H1 (cell line): ENCODE measurements around the gene OSTF1. TPM values are rescaled to one million over a fixed set of nuclear protein-coding genes. Genes with fewer than 3 reads are reported as not detected.

Experiments used
- CTCF ChIA-PET: fragments of 300-600 bp; sonication (Branson Sonifier 250); formaldehyde crosslinking; loops from one replicate; lab custom pipeline; 2021; ENCODE audit not compliant: partially characterized antibody; lab: Charles Lee
- POLR2A ChIA-PET: fragments of 300-600 bp; sonication (Branson Sonifier 250); formaldehyde crosslinking; loops from one replicate; lab custom pipeline; 2021; ENCODE audit warnings: inconsistent platforms; ENCODE audit not compliant: partially characterized antibody; lab: Charles Lee
- DNase-seq, 2 experiments: peaks; one replicate each; pipeline versions ENCODE4 v3.0.0 to v3.0.0-alpha.2; 2010 to 2022; ENCODE audit warnings: low spot score in 2 of 2, low read depth in 1 of 2, mixed read lengths in 1 of 2
- FAIRE-seq: peaks from 2 replicates; lab custom pipeline; 2011; peaks lifted over from hg19 to GRCh38; lab: Jason Lieb, UNC
- H2AFZ ChIP-seq: 2 replicates; pipeline ENCODE4 v1.8.1; 2012; ENCODE audit warnings: low read length, inconsistent platforms
- H2AK5ac ChIP-seq: 2 replicates; pipeline ENCODE4 v1.6.1; 2013; ENCODE audit warnings: low read depth, low read length
- H2BK120ac ChIP-seq: replicated peaks from 2 replicates; pipeline ENCODE3; 2013; ENCODE audit warnings: low read depth, low read length, inconsistent platforms
- H2BK12ac ChIP-seq: 2 replicates; pipeline ENCODE4 v1.6.1; 2013; ENCODE audit warnings: low read depth, low read length
- H2BK15ac ChIP-seq: 2 replicates; pipeline ENCODE4 v1.6.1; 2013; ENCODE audit warnings: low read length
- H2BK20ac ChIP-seq: 2 replicates; pipeline ENCODE4 v1.6.1; 2013; ENCODE audit warnings: low read length
- H2BK5ac ChIP-seq: 2 replicates; pipeline ENCODE4 v1.6.1; 2013; ENCODE audit warnings: low read depth, low read length
- H3K14ac ChIP-seq: 2 replicates; pipeline ENCODE4 v1.6.1; 2013; ENCODE audit warnings: inconsistent platforms; ENCODE audit not compliant: insufficient read length
- H3K18ac ChIP-seq: 2 replicates; pipeline ENCODE4 v1.6.1; 2013; ENCODE audit warnings: low read length; ENCODE audit errors: extremely low read depth
- H3K23ac ChIP-seq: 2 replicates; pipeline ENCODE4 v1.6.1; 2013; ENCODE audit warnings: inconsistent platforms; ENCODE audit not compliant: insufficient read length
- H3K23me2 ChIP-seq: 2 replicates; pipeline ENCODE4 v1.6.1; 2013; ENCODE audit warnings: low read depth, low read length
- H3K27ac ChIP-seq: 2 replicates; pipeline ENCODE4 v1.6.1; 2011; ENCODE audit warnings: low read depth, low read length, inconsistent platforms
- H3K27me3 ChIP-seq, 4 experiments: replicated peaks in 1 of 4; 1 replicate in 1 of 4; 2 replicates in 3 of 4; pipeline versions ENCODE4 v1.6.1 to v1.8.1; 2011 to 2013; ENCODE audit warnings: low read length in 3 of 4, mild to moderate bottlenecking in 3 of 4, inconsistent platforms in 2 of 4, mixed read lengths in 2 of 4, moderate library complexity in 1 of 4; ENCODE audit not compliant: control insufficient read depth in 3 of 4, insufficient read depth in 3 of 4; ENCODE audit errors: extremely low read depth in 1 of 4
- H3K36me3 ChIP-seq, 4 experiments: 2 replicates each; pipeline versions ENCODE4 v1.6.1 to v1.8.1; 2011 to 2013; ENCODE audit warnings: mild to moderate bottlenecking in 4 of 4, low read length in 3 of 4, moderate library complexity in 2 of 4, control low read depth in 1 of 4, inconsistent platforms in 1 of 4; ENCODE audit not compliant: insufficient read depth in 4 of 4, control insufficient read depth in 2 of 4
- H3K4ac ChIP-seq: replicated peaks from 2 replicates; pipeline ENCODE3; 2013; ENCODE audit warnings: low read length, low read depth, mixed read lengths, inconsistent platforms; ENCODE audit not compliant: insufficient read length
- H3K4me1 ChIP-seq, 4 experiments: replicated peaks in 1 of 4; 1 replicate in 1 of 4; 2 replicates in 3 of 4; pipeline versions ENCODE4 v1.6.1 to v1.8.1; 2011 to 2013; ENCODE audit warnings: low read length in 3 of 4, inconsistent platforms in 2 of 4, mixed read lengths in 1 of 4; ENCODE audit not compliant: insufficient read depth in 4 of 4, control insufficient read depth in 3 of 4
- H3K4me2 ChIP-seq, 2 experiments: 2 replicates each; pipeline versions ENCODE4 v1.6.1 to v1.8.1; 2011 to 2013; ENCODE audit warnings: low read depth in 2 of 2, low read length in 2 of 2, control low read depth in 1 of 2, inconsistent platforms in 1 of 2, mild to moderate bottlenecking in 1 of 2; ENCODE audit not compliant: insufficient read depth in 1 of 2
- H3K4me3 ChIP-seq, 4 experiments: fragments of 200-600, 300-600 bp in 1 of 4; sonication (generic), shearing (Covaris generic), sonication (Bioruptor Twin) in 1 of 4; 2 replicates each; pipeline versions ENCODE4 v1.5.1 to v1.8.1; 2011 to 2016; ENCODE audit warnings: low read length in 4 of 4, low read depth in 3 of 4, control low read depth in 2 of 4, inconsistent platforms in 2 of 4, mild to moderate bottlenecking in 2 of 4, mixed read lengths in 1 of 4, moderate library complexity in 1 of 4; ENCODE audit not compliant: insufficient read depth in 2 of 4; ENCODE audit errors: extremely low read depth in 1 of 4
- H3K56ac ChIP-seq: replicated peaks from 2 replicates; pipeline ENCODE3; 2013; ENCODE audit warnings: low read depth, mild to moderate bottlenecking, mixed read lengths, low read length, inconsistent platforms; ENCODE audit not compliant: insufficient read length
- H3K79me1 ChIP-seq: 2 replicates; pipeline ENCODE4 v1.6.1; 2013; ENCODE audit warnings: low read depth, low read length, control low read depth
- H3K79me2 ChIP-seq, 2 experiments: 2 replicates each; pipeline versions ENCODE4 v1.6.1 to v1.8.1; 2012 to 2013; ENCODE audit warnings: low read length in 2 of 2, mild to moderate bottlenecking in 2 of 2, inconsistent platforms in 1 of 2; ENCODE audit not compliant: insufficient read depth in 2 of 2, control insufficient read depth in 1 of 2
- H3K9ac ChIP-seq, 4 experiments: replicated peaks in 1 of 4; 1 replicate in 1 of 4; 2 replicates in 3 of 4; pipeline versions ENCODE4 v1.6.1 to v1.8.1; 2011 to 2013; ENCODE audit warnings: low read depth in 3 of 4, low read length in 3 of 4, control low read depth in 2 of 4, mild to moderate bottlenecking in 2 of 4, moderate library complexity in 2 of 4, inconsistent platforms in 1 of 4; ENCODE audit errors: extremely low read depth in 1 of 4
- H3K9me3 ChIP-seq, 2 experiments: 2 replicates each; pipeline versions ENCODE4 v1.6.1 to v1.8.1; 2012 to 2013; ENCODE audit warnings: mild to moderate bottlenecking in 2 of 2, moderate library complexity in 2 of 2, control low read depth in 1 of 2, inconsistent platforms in 1 of 2, low read depth in 1 of 2, low read length in 1 of 2, mixed read lengths in 1 of 2; ENCODE audit not compliant: insufficient read depth in 2 of 2
- H4K20me1 ChIP-seq, 2 experiments: replicated peaks in 1 of 2; 2 replicates each; pipeline versions ENCODE3 to v1.8.1; 2011 to 2013; ENCODE audit warnings: inconsistent platforms in 2 of 2, low read length in 2 of 2, mild to moderate bottlenecking in 1 of 2; ENCODE audit not compliant: insufficient read depth in 2 of 2, control insufficient read depth in 1 of 2
- H4K5ac ChIP-seq: 2 replicates; pipeline ENCODE4 v1.6.1; 2013; ENCODE audit warnings: low read length, low read depth, mixed read lengths, inconsistent platforms; ENCODE audit not compliant: insufficient read length
- H4K8ac ChIP-seq: 2 replicates; pipeline ENCODE4 v1.8.0; 2013; ENCODE audit warnings: mild to moderate bottlenecking, moderate library complexity, low read length, inconsistent platforms; ENCODE audit not compliant: insufficient read depth; ENCODE audit errors: extremely low read depth
- H4K91ac ChIP-seq: replicated peaks from 2 replicates; pipeline ENCODE3; 2013; ENCODE audit warnings: low read length, mixed read lengths, inconsistent platforms; ENCODE audit not compliant: insufficient read length
- ATF3 ChIP-seq: IDR thresholded peaks from 2 replicates; pipeline ENCODE4 v1.6.1; 2011; ENCODE audit warnings: low read depth, mild to moderate bottlenecking, low read length; ENCODE audit not compliant: insufficient read depth
- EGR1 ChIP-seq: IDR thresholded peaks from 2 replicates; pipeline ENCODE4 v1.6.1; 2011; ENCODE audit warnings: low read depth, low read length, borderline replicate concordance
- GTF2F1 ChIP-seq: IDR thresholded peaks from 2 replicates; pipeline ENCODE4 v1.6.1; 2012; ENCODE audit warnings: low read depth, low read length, improper control_type of control experiment, borderline replicate concordance
- RAD21 ChIP-seq, 2 experiments: IDR thresholded peaks in 1 of 2; conservative IDR thresholded peaks in 1 of 2; 2 replicates each; pipeline ENCODE4 v1.6.1; 2011; ENCODE audit warnings: low read depth in 2 of 2, low read length in 2 of 2, improper control_type of control experiment in 1 of 2, inconsistent platforms in 1 of 2, mild to moderate bottlenecking in 1 of 2, moderate library complexity in 1 of 2
- RNF2 ChIP-seq: fragments of 200-900, 300-1000 bp; sonication (generic); IDR thresholded peaks from 2 replicates; pipeline ENCODE4 v1.7.1; 2016; ENCODE audit warnings: borderline replicate concordance, low read depth, mild to moderate bottlenecking, antibody characterized with exemption, low read length; ENCODE audit not compliant: poor library complexity, severe bottlenecking; ENCODE audit errors: missing control alignments
- RXRA ChIP-seq: IDR thresholded peaks from 2 replicates; pipeline ENCODE4 v1.6.1; 2011; ENCODE audit warnings: low read depth, mild to moderate bottlenecking, low read length, moderate library complexity; ENCODE audit not compliant: insufficient read depth
- SIN3A ChIP-seq, 2 experiments: IDR thresholded peaks in 1 of 2; conservative IDR thresholded peaks in 1 of 2; 2 replicates each; pipeline ENCODE4 v1.6.1; 2011 to 2012; ENCODE audit warnings: low read length in 2 of 2, improper control_type of control experiment in 1 of 2, low read depth in 1 of 2, mild to moderate bottlenecking in 1 of 2
- SP2 ChIP-seq: IDR thresholded peaks from 2 replicates; pipeline ENCODE4 v1.6.1; 2012; ENCODE audit warnings: mild to moderate bottlenecking, low read length, inconsistent platforms
- TEAD4 ChIP-seq: IDR thresholded peaks from 2 replicates; pipeline ENCODE4 v1.6.1; 2012; ENCODE audit warnings: low read depth, low read length, inconsistent platforms, mixed read lengths
- WGBS, 2 experiments: shearing (Covaris generic) in 1 of 2; methylation state at CpG; one replicate each; pipeline versions ENCODE4 v1.1.6 to v1.1.7; 2013 to 2015; ENCODE audit warnings: low lambda C conversion rate in 2 of 2, mixed read lengths in 2 of 2, inconsistent platforms in 1 of 2, low coverage in 1 of 2, missing lambda C conversion rate in 1 of 2; ENCODE audit not compliant: insufficient replicate concordance in 2 of 2, insufficient coverage in 1 of 2, insufficient read length in 1 of 2; ENCODE audit errors: extremely low coverage in 1 of 2, missing lambda C conversion rate in 1 of 2; 5-methylcytosine and 5-hydroxymethylcytosine counted together
- polyA plus RNA-seq, 7 experiments: library from polyadenylated mRNA; depleted of rRNA in 3 of 7; stranded (reverse) in 5 of 7; unstranded in 2 of 7; fragments of >200 nt in 5 of 7; fragments of 200-250 nt in 2 of 7; gene quantifications; 1 replicate in 5 of 7; 2 replicates in 1 of 7; 4 replicates in 1 of 7; pipeline versions ENCODE4 v1.2.1 to v1.2.3, GENCODE V29; 2011 to 2013; ENCODE audit warnings: missing spikeins in 2 of 7, mixed read lengths in 2 of 7
- total RNA-seq: library from RNA; stranded (reverse); fragmentation: NEBNext Ultra II Directional; extraction: Animal tissue kit (Norgen Biotek cat#: 25700); gene quantifications from 2 replicates; pipeline ENCODE4 v1.2.1, GENCODE V29; 2021

Gene OSTF1
- total and polyA plus RNA-seq, 2 of the 8 experiments (the other 6 are each of a cell fraction or from before 2014, with no cell fraction given) = 5.0 to 18.9 TPM

- H2BK5ac ChIP-seq = no peak overlapping the region
- H4K8ac ChIP-seq = no peak overlapping the region
- no peak overlapping the region for H3K4ac ChIP-seq
- peaks cover 0 to 11% of the 10 kb centered on the region in 2 experiments; a peak in 2 of 4 replicates for H3K79me2 ChIP-seq
- peak overlapping the region; percentile 85 to 95 for H3K4me2 ChIP-seq
- peak overlapping the region; percentile 42 to 87 (median 56); a peak in 5 of 7 replicates for H3K9ac ChIP-seq
- ChIA-PET CTCF (interaction anchor here (0.6 to 1.3 kb wide), 5 partner anchors 10 to 314 kb away, joined by 3 to 5 read pairs (median 3); no protein-coding TSS in a partner anchor), POLR2A (interaction anchor here (1.4 to 2.5 kb wide), 4 partner anchors 33 to 137 kb away, joined by 4 to 12 read pairs (median 5); partner anchors contain the start of gene CARNMT1)
- H3K23me2 ChIP-seq = peaks cover 2% of the 10 kb centered on the region; the same call in 1 of the 2 replicates
- H3K14ac ChIP-seq = no peak overlapping the region
- H3K36me3 ChIP-seq = no peaks in the 10 kb centered on the region
- H2BK20ac ChIP-seq = no peak overlapping the region
- H2AFZ ChIP-seq = peak overlapping the region; percentile 1; the same call in 1 of the 2 replicates
- H4K5ac ChIP-seq = peak overlapping the region; percentile 74
- no peak overlapping the region for H2BK15ac ChIP-seq
- H3K9me3 ChIP-seq = no peaks in the 10 kb centered on the region
- FAIRE-seq (no peak), DNase-seq (peak in 1 of 2 experiments; percentile 52)
- H3K56ac ChIP-seq = no peak overlapping the region
- H4K20me1 ChIP-seq = peaks cover 0 to 1% of the 10 kb centered on the region in 2 experiments
- H3K27me3 ChIP-seq = no peaks in the 10 kb centered on the region
- no peak overlapping the region for H2BK120ac ChIP-seq
- WGBS, 2 experiments = 1% methylated on average over 43 of the region's 43 CpGs; no CpG with 5 or more reads in 1 of the 2 experiments
- peak overlapping the region; percentile 75 to 85 (median 80) for H3K4me3 ChIP-seq
- H2BK12ac ChIP-seq = no peak overlapping the region; the same call in 1 of the 2 replicates
- peak overlapping the region; percentile 55; the same call in 1 of the 2 replicates for H3K27ac ChIP-seq
- no peak overlapping the region for H2AK5ac ChIP-seq
- H3K23ac ChIP-seq = no peak overlapping the region
- H3K79me1 ChIP-seq = no peaks in the 10 kb centered on the region; the same call in 1 of the 2 replicates
- H3K18ac ChIP-seq = no peak overlapping the region; the same call in 1 of the 2 replicates
- H4K91ac ChIP-seq = peak overlapping the region; percentile 28
- H3K4me1 ChIP-seq = peaks cover 0 to 4% (median 3%) of the 10 kb centered on the region in 4 experiments; a peak in 4 of 7 replicates
- TF ChIP-seq SP2 = no peak
- no peak for TF ChIP-seq RXRA
- TF ChIP-seq TEAD4 = peak; percentile 66; the same call in 1 of the 2 replicates
- TF ChIP-seq RAD21 (IDR thresholded peaks at IDR 0.05 in 1 of 2, conservative IDR thresholded peaks at IDR 0.05 in 1 of 2; ENCODE audit: low read depth in 2 of 2, low read length in 2 of 2) = no peak
- TF ChIP-seq EGR1 = no peak
- no peak for TF ChIP-seq RNF2
- TF ChIP-seq GTF2F1 = no peak
- TF ChIP-seq SIN3A (conservative IDR thresholded peaks at IDR 0.05 in 1 of 2, IDR thresholded peaks at IDR 0.05 in 1 of 2; ENCODE audit: low read depth in 1 of 2, low read length in 2 of 2) = peak; percentile 66 to 81; a peak in 2 of 4 replicates
- TF ChIP-seq ATF3 = no peak
Measured at GRCh38 chr9:75088646-75089372, 495 bp downstream of the OSTF1 start.
